Fibroblast of peridontal ligament (primary cell): ENCODE measurements around the gene TGM3.

Experiments used
- DNase-seq: peaks from one replicate; pipeline ENCODE4 v3.0.0-alpha.2; 2010; ENCODE audit errors: extremely low read depth

The TGM3 gene

DNA sequence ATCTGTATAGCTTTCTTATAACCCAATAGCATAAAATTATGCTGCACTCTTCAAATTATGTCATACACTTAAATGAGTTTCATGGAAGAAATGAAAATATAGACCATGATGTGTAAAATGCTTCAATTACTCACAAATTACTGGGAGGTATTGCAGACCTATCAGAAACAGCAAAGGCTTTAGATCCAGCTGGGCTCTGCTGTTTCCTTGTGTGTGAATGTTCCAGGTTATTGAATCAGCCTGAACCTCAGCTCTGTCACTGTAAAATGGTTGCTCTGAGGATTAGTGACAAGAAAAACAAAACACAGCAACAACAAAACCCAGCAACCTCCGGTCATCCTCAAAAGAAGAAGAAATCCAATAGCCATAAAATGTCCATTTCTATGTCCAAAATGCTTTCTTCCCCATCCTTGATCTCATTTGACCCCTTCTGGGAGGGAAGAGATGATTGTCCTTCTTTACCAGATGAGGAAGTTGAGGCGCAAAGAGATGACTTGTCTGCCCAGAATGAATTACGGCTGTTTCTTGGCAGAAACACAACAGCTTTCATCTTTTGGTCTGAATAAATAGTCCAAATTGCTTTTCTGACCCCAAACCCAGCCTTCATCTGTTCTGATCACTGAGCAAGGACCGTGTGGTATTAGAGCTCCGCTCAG, 42.7 kb downstream of the TGM3 start:
- DNase-seq = no peak

DNA sequence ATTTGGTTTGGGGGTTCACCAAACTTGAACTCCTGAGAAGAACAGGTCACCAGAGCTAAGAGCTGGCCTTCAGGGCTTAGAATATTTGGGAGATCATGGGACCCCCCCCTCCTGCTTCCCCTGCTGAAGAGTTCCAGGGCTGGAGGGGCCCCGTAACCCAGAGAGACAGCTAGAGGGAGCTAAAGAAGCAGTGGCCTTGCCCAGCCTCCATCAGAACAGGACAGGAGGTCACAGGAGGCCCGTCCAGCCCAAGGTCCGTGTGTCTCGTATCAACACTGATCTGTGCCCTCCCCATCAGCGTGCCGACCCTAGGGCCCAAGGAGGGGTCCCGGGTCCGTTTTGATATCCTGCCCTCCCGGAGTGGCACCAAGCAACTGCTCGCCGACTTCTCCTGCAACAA, 44.3 kb downstream of the TGM3 start:
- no peak for DNase-seq

DNA sequence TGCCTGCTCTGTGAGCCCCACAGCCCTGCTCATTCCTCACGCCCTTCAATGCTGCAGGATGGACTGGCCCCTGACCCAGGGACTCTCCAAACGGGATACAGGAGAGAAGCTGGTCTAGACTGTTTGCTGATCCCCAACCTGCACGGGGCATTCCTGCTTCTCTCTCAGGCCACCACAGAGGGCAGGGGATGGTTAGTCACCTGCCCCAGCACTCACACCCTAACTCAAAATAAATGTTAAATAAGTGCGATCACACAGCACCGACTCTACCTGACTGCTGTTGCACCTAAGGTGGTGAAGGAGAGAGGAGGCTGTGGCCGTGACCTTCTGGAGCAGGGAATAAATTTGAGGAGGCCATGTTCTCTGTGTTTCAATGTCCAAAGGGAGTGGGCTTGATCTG, 45.0 kb downstream of the TGM3 start:
- no peak for DNase-seq

DNA sequence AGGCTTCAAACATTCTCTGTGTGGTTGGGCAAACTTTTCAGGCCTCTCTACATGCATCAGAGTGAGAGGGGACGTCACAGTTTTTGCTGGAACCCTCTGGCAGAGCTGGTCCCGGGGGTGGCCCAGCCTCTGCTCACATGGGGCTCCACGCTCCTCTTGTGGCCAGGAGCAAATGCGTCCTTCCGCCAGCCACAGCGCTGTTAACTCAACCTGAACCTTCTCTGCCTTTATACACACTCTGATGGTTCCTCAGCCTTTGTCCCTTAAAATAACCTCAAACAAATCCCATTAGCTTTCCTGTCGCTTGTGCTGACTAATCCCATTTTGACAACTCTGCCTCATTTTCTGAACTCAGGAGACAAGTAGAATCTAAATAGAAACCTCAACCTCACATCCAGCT, 45.5 kb downstream of the TGM3 start:
- DNase-seq = no peak

DNA sequence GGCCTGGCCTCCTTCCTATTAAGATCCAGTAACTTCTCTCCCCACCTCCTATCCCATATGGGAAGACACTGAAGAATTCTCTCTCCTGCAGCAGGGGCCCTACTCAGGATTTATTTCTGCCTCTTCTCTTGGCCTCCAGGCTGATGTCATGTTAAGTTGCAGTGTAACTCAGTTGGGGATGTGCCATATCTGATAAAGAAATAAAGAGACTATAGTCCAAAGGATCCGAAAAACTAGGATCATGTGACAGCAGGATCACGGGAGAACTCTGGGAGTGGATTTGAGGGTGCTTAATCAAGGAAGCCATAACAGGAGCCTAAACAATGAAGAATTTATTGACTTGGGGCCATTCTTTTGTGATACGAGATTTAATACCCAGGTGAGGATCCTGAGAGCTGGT, 46.4 kb downstream of the TGM3 start:
- DNase-seq = no peak

DNA sequence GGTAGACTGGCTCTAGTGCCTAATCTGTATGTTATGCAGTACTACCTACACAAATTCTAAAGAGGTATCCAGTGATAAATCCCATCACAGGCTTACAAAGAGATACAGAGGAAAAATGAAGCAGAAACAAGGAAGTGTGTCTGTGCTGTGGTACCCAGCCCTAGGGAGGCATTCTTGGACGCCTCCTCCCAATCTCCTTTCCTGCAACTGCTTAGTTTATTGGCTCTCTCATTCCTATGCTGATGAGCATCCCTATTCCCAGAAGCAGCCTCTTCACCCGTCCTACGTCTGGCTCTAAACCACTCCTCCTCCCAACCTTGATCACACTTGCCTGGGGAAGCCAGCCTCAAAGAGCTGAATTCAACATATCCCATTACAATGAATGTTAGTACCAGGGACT, 50.4 kb downstream of the TGM3 start:
- no peak for DNase-seq

DNA sequence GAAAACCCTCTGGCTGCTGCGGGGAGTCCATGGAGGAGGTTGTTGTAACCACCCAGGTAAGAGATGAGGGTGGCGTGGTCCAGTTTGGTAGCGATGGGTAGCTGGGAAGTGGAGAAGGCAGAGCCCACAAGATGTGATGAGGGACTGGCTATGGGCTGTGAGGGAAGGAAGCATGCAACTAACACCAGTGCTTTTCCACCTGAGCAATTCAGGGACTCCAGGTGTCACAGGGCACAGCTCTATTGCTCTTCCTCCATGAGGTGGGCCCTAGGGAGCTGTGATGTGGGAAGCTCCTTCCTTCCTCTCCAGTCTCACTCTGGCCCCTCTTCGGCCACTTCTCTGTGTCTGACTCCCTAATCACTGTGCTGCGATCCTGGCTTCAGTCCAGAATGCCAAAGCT, 52.5 kb downstream of the TGM3 start:
- no peak for DNase-seq

DNA sequence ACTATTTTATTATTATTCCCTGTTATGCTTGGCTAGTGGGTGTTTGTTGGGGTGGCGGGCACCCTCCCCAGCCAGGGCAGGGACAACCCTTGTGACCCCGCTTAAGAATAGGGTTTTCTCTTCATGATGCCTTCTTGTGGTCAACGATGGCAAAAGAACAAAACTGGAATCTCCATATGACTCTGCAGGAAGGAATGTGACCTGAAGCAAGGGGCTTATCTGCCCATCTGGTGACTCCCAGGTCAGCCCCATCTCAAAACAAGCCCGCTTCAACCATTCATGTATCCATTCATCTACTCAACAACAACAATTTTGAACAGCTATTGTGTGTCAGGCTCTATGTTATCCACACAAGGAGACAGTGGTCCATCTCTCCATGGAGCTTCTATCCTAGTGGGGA, 54.0 kb downstream of the TGM3 start:
- DNase-seq = no peak

DNA sequence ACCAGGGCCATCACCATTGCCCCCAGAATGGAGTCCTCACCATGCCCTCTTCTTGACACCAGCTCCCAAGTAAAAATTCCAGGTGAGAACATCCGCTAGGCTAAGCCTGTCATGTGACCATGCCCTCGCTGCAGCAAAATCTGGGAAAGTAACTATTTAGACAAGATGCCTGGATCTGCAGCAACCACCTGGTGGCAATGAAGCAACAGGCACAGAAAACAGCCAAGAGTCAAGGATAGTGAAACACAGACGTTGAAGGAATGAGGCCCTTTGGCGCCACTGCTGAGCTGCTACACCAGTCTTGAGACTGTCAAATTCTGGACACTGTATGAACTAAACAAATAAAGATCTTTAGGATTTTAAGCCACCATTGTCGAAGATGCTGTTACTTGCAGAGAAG, 54.8 kb downstream of the TGM3 start:
- DNase-seq = no peak

DNA sequence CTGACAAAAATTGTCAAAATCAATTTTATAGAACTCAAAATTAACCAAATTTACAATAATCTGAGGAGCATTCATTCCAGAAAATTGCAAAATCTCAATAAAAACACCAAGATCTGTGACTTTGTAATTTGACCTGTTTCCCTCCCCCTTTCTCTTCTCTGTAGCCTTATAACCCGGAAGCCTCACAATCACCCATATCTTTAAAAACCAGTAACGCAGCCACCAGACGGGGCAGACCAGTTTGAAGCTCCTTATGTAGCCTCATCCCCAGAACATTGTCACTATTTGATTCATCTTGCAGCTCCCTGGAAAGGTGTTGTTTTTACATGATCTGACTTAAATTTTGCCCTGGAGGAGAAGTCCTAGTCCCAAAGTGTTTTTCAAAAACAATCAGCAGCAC, 57.4 kb downstream of the TGM3 start:
- no peak for DNase-seq

DNA sequence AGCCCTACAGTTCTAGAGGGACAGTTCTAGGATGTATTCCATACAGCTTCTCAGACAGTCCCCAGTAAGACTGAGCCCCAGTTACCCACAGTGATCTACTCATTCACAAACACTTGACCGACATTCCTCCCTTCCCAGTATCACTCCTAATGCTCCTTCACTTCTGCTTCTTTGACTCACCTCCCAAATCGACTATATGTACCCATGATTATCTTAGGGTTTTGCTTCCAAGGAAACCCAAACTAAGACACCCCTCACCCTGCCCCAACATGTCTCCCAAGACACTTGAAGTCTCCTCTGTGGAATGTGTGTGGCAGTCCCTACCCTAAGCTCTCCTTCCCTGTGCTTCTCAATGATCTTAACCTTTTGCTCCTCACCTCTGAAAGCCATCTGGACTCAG, 61.3 kb downstream of the TGM3 start:
- no peak for DNase-seq

DNA sequence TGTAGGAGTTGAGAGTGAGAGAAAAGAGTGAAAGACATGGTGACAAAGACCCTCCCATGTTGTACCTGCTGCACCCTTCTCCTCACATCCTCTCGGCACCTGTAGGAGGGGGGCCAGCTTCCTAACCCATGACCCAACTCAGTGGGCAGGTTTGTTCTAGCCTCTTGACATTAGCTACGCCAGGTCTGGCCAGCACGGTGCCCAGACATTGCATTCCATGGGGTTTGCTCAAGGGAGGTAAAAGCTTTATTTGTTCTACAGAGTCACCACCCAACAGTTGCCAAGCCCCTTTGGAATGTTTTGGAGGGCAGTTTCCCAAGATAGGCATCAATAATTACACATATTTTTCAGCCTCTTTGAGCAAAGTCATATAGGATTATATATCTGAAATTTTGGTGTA, 62.2 kb downstream of the TGM3 start:
- no peak for DNase-seq

DNA sequence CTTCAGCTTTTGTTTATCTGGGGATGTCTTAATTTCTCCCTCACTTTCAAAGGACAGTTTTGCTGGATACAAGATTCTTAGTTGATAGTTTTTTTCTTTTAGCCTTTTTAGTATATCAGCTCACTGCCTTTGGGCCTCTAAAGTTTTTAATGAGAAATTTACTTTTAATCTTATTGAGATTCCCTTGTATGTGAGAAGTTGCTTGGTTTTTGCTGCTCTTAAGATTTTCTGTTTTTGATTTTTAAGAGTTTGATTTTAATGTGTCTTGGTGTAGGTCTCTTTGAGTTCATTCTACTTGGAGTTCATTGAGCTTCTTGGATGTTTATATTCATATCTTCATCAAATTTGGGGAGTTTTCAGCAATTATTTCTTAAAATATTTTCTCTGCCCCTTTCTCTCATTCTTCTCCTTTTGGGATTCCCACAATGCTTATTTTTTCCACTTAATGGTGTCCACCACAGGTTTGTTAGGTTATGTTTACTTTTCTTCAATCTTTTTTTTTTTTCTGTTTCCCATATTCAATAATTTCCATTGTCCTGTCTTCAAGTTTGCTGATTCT, 65.3 kb downstream of the TGM3 start:
- no peak for DNase-seq

DNA sequence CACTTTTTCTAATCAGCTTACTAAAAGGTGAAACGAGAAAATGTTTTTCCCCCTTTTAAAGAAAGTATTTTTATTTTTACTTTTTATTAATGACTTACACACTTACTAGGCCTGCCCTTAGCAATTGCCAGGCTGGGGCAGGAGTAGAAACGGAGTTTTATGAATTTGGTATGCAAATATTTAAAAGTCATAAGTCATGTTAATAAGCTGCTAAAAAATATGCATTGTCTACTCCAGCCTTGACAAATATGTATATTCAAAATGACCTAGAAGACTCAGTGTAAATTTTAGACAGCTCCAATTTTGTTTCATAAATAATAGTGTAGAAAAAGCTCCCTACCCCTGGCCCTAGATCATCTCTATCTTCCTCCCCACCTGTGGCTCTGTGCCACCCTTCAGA, 67.4 kb downstream of the TGM3 start:
- DNase-seq = no peak

DNA sequence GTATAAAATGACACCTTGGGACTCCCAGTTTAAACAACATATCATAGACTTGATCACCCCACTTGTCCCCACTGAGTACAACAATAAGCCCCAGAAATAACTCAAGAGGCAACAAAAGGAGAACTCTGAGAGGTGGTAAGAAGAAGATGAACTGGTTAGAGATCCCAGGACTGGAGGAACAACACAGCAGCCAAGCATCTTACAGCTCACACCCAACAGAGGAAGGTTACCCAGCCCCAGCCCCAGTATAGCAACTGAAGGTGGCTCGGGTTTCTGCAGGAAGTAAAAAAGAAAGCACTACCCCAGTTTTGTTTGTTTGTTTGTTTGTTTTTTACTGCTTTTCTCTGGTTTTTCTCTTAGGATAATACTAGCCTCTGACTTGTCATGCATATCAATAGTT, 67.8 kb downstream of the TGM3 start:
- DNase-seq = no peak

DNA sequence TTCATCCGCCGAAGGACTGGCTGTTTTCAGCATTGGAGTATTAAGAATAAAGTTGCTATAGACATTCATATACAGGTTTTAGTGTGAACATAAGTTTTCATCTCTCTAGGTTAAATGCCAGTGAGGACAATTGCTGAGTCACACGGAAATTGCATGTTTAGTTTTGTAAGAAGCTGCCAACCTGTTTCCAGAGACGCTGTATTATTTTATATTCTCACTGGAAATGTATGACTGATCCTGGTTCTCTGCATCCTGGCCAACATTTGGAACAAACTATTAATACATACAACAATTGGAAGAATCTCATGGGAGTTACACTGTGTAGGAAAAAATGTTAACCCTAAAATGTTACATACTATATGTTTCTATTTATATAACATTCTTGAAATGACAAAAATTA, 68.2 kb downstream of the TGM3 start:
- peak; percentile 5 for DNase-seq

DNA sequence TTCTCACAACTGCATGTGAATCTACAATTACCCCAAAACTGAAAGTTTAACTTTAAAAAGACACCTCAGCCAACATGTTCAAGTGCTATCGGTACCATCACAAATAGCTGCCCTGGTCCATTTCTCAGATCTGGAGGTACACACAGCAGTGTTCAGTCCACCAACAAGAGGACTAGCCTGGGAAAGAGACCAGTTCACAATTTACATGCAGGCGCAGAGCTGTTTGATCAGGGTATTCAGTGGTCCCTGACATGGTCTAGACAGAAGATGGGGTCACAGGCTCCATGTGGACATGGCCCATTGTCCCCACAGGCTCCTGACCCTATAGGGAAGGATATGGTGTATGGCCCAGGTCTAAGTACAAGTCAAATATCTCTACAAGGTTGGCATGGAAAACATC, 69.3 kb downstream of the TGM3 start:
- no peak for DNase-seq

DNA sequence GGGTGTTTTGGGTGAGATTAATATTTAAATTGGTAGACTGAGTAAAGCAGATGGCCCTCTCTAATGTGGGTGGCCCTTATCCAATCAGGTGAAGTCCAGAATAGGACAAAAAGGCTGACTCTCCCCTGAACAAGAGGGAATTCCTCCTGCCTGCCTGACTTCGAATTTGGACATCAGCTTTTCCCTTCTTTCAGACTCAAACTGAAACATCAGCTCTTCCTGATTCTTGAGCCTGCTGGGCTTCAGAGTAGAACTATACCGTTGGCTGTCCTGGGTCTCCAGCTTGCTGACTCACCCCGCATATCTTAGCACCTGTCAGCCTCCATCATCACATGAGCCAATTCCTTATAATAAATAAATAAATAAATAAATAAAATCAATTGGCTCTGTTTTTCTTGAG, 69.9 kb downstream of the TGM3 start:
- no peak for DNase-seq

DNA sequence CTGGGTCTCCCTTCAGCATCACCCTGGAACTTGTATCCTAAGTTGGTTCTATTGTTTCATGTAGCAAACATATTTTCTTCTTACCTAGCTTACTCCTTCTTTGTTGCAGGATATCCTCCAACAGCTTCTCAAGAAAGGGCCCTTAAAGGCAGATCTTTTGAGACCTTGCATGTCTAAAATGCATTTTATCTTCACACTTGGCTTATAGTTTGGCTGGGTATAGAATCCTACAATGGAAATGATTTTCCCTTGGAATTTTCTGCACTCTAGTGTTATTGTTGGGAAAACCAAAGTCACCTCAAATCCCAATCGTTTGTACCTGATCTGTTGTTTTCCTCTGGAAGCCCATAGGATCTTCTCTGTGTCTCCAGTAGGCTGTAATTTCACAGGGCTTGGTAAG, 72.8 kb downstream of the TGM3 start:
- DNase-seq = no peak

DNA sequence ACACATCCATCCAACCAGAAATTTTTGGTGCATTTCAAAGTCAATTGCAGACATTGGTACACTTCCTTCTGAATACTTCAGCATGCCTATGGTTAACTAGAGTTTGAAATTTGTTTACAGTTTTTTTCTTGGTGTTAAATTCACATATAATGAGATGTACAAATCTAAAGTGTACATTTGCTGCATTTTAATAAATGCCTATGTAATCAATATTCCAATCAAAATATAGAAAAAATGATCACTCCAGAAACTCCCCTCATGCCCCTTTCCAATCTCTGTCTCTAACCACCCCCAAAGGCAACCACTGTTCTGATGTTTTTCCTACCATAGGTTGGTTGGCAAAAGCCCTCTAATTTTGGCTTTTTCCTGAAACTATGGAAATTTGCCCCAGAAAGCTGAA, 77.3 kb downstream of the TGM3 start:
- DNase-seq = no peak

DNA sequence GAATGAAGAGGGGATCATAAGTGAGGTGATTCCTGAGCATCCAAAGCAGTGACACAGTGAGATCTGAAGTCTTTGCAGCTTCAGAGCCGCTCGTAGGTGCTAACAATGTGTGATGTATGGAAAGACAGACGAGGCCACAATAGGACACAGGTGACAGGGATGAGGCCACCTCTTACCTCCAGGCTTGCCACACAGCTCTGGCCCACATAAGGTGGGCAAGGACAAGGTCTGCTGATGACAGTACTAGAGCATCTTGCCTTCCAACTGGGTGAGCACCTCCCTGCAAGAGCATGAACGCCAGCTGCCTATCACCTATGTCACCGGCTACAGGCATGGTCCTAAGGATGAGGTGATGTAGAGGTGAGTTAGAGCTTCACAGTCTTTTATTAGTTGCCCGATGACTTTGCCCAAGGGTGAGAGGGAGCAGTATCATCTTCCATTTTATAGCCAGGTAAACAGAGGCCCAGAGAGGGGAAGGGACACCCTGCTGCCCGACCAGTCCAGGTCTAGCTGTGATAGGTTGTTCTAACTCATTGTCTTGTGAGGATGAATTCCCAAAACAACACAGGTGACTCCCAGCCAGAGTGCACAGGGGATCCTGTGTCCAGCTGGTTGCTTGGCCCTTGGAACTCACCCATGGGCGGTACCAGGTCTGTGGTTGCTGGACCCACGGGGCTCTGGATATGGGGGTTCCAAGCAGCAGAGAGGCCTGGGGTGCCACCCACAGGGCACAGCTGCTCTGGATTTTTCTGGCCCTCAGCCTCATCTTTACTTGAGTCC, 78.7 kb downstream of the TGM3 start:
- no peak for DNase-seq

DNA sequence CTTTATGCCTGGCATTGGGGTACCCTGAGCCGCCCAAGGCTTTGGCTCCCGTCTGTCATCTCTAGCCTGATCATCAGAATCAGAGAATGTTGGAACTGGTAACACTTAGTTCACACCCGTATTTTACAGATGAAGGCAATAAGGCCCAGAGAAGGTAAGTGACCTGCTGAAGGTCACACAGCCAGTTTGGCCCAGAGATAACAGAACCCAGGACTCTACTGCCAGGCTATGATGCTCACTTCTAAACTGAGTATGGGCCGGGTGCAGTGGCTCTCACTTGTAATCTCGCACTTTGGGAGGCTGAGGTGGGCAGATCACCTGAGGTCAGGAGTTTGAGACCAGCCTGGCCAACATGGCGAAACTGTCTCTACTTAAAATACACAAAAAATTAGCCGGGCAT, 83.1 kb downstream of the TGM3 start:
- no peak for DNase-seq

DNA sequence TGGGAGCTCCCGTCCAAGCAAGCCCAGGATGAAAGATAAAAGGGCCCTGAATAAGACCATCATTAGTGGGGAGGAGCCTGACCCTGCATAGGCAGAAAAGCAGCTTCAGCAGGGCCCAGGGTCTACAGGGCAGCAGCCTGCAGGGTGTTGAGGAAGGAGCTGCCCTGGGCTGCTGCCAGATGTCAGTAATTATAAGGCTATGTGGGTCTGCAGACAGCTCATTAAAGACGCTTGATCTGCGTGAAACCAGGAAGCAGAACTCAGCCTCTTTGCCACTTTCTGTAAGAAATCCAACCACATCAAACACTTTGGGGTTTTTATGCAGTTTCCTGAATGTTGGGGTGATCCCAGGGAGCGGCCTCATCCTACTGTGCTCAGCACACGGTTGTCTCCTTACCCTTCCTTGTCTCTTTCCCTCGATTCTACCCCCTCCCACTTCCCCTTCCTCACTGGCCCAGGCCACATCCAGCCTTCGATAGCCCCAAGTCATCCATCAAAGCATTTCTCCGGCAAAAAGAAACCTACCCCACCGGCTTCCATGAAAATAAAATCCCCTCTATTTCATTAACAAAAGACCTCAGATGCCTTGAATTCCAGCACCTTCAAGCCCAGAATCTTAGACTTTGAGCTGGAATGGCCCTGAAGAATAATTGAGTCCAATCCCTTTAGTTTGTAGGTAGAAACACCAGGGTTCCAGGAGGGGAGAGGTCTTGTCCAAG, 83.9 kb downstream of the TGM3 start:
- DNase-seq = no peak
